GM12891 (cell line): ENCODE data around the gene ADAMTSL3.

Experiments
- DNase-seq: peaks from one replicate; pipeline ENCODE4 v3.0.0; 2011; ENCODE audit warnings: low spot score; ENCODE audit not compliant: insufficient read length
- FAIRE-seq: peaks from 2 replicates; lab custom pipeline; 2011; peaks lifted over from hg19 to GRCh38; lab: Jason Lieb, UNC
- PAX5 ChIP-seq: IDR thresholded peaks from 2 replicates; pipeline ENCODE4 v1.6.1; 2011; ENCODE audit warnings: low read length, moderate library complexity, mild to moderate bottlenecking; ENCODE audit not compliant: insufficient read depth, severe bottlenecking
- POLR2A ChIP-seq: IDR thresholded peaks from 2 replicates; pipeline ENCODE4 v1.6.1; 2011; ENCODE audit warnings: low read depth, low read length, control low read depth
- POLR2AphosphoS5 ChIP-seq: IDR thresholded peaks from 2 replicates; pipeline ENCODE4 v1.6.1; 2011; ENCODE audit warnings: low read depth, low read length, control low read depth
- POU2F2 ChIP-seq: IDR thresholded peaks from 2 replicates; pipeline ENCODE4 v1.6.1; 2011; ENCODE audit warnings: low read depth, mild to moderate bottlenecking, control low read depth, low read length, moderate library complexity
- SPI1 ChIP-seq: IDR thresholded peaks from 2 replicates; pipeline ENCODE4 v1.6.1; 2011; ENCODE audit warnings: low read depth, low read length, control low read depth
- TAF1 ChIP-seq: IDR thresholded peaks from 2 replicates; pipeline ENCODE4 v1.6.1; 2011; ENCODE audit warnings: low read depth, low read length, control low read depth

Gene ADAMTSL3

GRCh38 chr15:83887404-83887803 is 233.5 kb downstream of the ADAMTSL3 start:
- DNase-seq = no peak
- TF ChIP-seq SPI1 (no peak), POLR2A (no peak), POU2F2 (no peak), TAF1 (no peak)
- FAIRE-seq = no peak

GRCh38 chr15:83887961-83888360 is 234.0 kb downstream of the ADAMTSL3 start:
- TF ChIP-seq TAF1 (no peak), PAX5 (no peak), POU2F2 (no peak), SPI1 (no peak), POLR2A (no peak), POLR2AphosphoS5 (no peak)
- no peak for FAIRE-seq
- no peak for DNase-seq

- FAIRE-seq = peak; percentile 81
- TF ChIP-seq POLR2AphosphoS5 (no peak), PAX5 (no peak), POU2F2 (no peak), TAF1 (no peak), SPI1 (no peak), POLR2A (no peak)
These were observed 236.1 kb downstream of the ADAMTSL3 start for GRCh38 chr15:83889995-83890394.

GRCh38 chr15:83890587-83890986 is 236.7 kb downstream of the ADAMTSL3 start:
- TF ChIP-seq TAF1 (no peak), POLR2A (no peak), POU2F2 (no peak), PAX5 (no peak), SPI1 (no peak), POLR2AphosphoS5 (no peak)
- DNase-seq (no peak), FAIRE-seq (no peak)

More at GRCh38 chr15:83889995-83890394, 236.1 kb downstream of the ADAMTSL3 start:
- DNase-seq = no peak

GRCh38 chr15:83892498-83892897 is 238.6 kb downstream of the ADAMTSL3 start:
- DNase-seq (no peak), FAIRE-seq (no peak)
- TF ChIP-seq POLR2AphosphoS5 = no peak
- TF ChIP-seq TAF1 = no peak
- TF ChIP-seq POLR2A = no peak
- TF ChIP-seq POU2F2 = no peak
- TF ChIP-seq SPI1 = no peak
- TF ChIP-seq PAX5 = no peak

- TF ChIP-seq POLR2A (no peak), POU2F2 (no peak)
- FAIRE-seq (no peak), DNase-seq (no peak)
These were observed 239.4 kb downstream of the ADAMTSL3 start for GRCh38 chr15:83893308-83893707.

- FAIRE-seq = no peak
- DNase-seq = no peak
- TF ChIP-seq SPI1 = no peak
These were observed 243.1 kb downstream of the ADAMTSL3 start for GRCh38 chr15:83897037-83897436.

- DNase-seq = no peak
- TF ChIP-seq POLR2A (no peak), POLR2AphosphoS5 (no peak), SPI1 (no peak), POU2F2 (no peak), PAX5 (no peak), TAF1 (no peak)
- no peak for FAIRE-seq
These were observed 244.4 kb downstream of the ADAMTSL3 start for GRCh38 chr15:83898361-83898760.

GRCh38 chr15:83899670-83900069 is 245.7 kb downstream of the ADAMTSL3 start:
- no peak for TF ChIP-seq POU2F2
- no peak for TF ChIP-seq PAX5
- no peak for TF ChIP-seq POLR2AphosphoS5
- TF ChIP-seq SPI1 = no peak
- TF ChIP-seq POLR2A = no peak
- TF ChIP-seq TAF1 = no peak
- FAIRE-seq (no peak), DNase-seq (no peak)

- FAIRE-seq = no peak
- TF ChIP-seq POLR2AphosphoS5 (no peak), PAX5 (no peak), SPI1 (no peak), TAF1 (no peak), POU2F2 (no peak), POLR2A (no peak)
- DNase-seq = no peak
These were observed 250.5 kb downstream of the ADAMTSL3 start for GRCh38 chr15:83904107-83905040.
